ENCODE data around the gene DAAM2.

DAAM2 gene

DNA sequence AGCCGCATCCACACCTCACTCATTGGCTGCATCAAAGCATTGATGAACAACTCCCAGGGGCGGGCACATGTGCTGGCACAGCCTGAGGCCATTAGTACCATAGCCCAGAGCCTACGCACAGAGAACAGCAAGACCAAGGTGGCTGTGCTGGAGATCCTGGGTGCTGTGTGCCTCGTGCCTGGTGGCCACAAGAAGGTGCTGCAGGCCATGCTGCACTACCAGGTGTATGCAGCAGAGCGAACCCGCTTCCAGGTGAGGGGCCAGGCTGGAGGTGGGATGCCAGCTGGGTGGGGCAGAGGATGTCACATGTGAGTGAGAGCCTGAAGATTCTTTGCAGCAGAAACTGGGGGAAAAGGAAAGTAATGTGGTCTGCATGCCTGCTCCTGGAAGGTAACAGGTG, 75.4 kb downstream of the DAAM2 start:
- DNase-seq (ENCODE audit: low read depth, low spot score) = no peak
- H3K4me3 ChIP-seq (ENCODE audit: low read length) = no peak overlapping the region

DNA sequence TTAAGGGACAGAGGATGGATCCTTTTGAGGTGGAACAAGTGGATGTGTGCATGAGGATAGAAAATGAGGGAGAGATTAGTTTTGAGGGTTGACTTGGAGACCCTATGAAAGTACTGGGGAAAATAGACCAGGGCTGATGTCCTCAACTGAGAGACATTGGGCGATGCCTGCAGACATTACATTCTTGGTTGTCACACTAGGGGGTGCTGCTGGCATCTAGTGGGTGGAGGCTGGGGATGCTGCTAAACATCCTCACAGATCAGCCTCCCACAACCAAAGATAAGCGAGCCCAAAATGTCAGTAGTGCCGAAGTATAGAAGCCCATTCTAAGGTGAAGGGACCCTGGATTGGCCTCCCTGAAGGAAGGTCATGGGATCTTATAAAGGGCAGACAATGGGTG, 78.8 kb downstream of the DAAM2 start:
- no peak for DNase-seq (ENCODE audit: low read depth, low spot score)
- no peak overlapping the region for H3K4me3 ChIP-seq (ENCODE audit: low read length)

DNA sequence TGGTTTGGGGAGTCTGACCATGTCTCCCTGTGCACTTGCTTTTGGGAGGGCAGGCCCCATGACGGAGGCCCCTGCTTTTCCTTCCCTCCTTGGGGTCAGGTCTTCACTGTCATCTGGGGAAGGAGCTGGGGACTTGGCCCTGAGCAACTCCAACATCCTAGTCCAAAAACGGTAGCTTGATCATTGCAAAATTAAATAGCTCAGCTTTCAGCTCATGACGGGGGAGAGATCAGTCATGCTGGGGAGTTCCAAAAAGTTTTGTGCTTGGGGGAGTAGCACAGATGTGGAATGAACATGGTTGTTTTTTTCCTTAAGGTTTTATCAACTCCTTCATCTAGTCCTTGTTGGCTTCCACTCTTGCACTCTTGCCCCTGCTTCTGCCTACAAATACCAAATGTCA, 81.3 kb downstream of the DAAM2 start:
- DNase-seq (ENCODE audit: low read depth, low spot score) = no peak
- no peak overlapping the region for H3K4me3 ChIP-seq (ENCODE audit: low read length)

DNA sequence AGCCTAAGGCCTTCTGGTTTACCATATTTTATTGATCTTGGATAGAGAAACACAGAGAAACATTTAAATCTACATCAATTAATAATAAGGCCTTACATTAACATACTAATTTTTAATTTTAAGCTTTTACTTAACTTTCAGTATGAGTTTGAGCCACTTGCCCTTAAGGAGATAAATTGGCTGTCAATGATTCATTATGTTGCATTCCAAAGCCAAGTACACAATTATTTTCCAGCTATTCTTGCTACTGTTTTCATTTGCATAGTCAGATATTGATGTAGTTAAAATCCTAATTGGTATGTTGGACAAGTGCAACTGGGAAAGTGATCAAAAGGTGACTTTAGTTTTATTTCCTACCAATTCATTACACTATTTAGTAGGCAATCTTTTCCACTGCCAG, 83.9 kb downstream of the DAAM2 start:
- DNase-seq (ENCODE audit: low read depth, low spot score) = no peak
- H3K4me3 ChIP-seq (ENCODE audit: low read length) = no peak overlapping the region

DNA sequence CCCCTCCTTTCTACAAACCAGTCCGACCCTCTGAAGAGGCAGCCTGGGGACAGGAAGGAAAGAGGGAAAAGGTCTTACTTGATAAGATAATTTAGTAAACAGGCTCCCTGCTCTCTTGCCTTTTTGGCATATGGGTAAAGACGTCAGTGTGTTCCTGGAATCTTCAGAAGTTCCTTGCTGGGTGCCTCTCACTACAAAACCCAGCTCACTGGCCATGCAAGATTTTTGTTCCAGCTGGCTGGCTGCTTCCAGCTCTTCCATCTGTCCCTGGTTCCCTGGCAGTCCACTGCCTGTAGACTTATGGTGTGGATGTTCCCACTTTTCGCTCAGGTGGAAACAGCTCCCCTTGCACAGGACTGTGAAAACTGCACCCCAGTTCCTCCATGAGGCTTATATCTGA, 84.7 kb downstream of the DAAM2 start:
- no peak overlapping the region for H3K4me3 ChIP-seq (ENCODE audit: low read length)
- DNase-seq (ENCODE audit: low read depth, low spot score) = no peak

DNA sequence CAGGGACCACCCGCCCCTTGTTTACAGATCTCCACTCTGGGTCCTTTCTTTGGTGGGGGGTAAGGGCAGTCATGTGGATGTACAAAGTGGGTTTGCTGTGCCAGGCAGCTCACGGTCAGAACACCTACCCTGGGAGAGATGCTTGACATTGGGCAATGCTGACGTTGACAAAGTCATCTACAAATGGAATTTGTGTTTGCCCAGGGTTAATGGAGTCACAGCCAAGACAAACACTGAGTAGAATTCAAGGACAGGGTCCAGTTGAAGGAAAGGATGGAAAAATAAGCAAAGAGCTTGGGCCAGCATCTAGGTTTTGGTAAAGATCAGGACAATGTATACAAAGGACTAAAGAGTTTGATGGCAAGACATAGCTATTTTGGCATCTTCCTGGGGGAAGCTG, 87.4 kb downstream of the DAAM2 start:
- no peak for DNase-seq (ENCODE audit: low read depth, low spot score)
- H3K4me3 ChIP-seq (ENCODE audit: low read length) = no peak overlapping the region

DNA sequence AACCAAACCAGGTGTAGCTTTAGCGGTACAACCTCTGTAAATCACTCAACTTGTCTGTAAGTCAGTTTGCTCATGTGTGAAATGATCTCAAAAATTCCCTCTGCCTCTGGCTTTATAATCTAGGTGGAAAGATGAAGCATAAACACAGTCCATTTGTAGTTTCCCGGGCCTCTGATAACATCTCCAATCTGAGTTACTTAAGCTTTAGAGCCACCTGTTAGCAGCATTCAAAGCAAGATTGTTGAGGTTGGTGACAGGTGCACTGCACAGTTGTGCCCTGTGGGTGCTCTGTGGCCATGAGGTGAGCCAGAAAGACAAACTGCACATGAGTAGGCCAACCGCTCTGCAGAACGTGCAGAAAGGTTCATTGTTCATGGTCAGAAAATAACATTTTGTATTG, 88.4 kb downstream of the DAAM2 start:
- no peak overlapping the region for H3K4me3 ChIP-seq (ENCODE audit: low read length)
- DNase-seq (ENCODE audit: low read depth, low spot score) = peak; percentile 99

DNA sequence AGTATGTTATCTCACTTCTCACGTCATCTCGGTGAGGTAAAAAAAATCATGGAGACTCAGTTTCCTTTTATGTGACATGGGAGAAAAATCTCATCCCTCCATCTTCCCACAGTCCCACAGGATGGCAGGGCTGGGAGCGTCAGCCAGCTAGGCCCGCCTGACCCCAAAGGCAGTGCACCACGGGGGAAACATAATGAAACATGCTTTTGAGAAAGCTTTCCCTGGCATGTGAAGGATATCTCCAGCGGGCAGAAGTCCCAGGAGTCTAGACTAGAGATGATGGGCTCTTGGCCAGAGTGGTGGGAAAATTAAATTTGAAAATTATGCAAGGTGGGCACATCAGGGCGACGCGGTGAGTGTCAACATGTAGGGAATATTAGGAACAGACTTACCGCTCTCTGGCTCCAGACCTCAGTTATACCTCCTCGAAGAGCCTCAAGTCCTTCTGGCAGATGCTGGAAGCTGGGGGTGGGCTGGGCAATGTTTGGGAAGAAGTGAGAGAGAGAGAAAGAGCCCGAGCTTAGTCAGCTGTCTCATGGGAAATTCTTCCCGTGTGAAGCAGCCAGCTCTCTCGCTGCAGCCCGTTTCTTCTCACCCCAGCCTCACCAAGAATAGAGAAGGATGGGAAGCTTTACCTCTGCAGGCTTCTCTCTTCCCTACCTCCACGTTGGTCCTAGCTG, 89.8 kb downstream of the DAAM2 start:
- DNase-seq (ENCODE audit: low read depth, low spot score) = no peak
- H3K4me3 ChIP-seq (ENCODE audit: low read length) = no peak overlapping the region

DNA sequence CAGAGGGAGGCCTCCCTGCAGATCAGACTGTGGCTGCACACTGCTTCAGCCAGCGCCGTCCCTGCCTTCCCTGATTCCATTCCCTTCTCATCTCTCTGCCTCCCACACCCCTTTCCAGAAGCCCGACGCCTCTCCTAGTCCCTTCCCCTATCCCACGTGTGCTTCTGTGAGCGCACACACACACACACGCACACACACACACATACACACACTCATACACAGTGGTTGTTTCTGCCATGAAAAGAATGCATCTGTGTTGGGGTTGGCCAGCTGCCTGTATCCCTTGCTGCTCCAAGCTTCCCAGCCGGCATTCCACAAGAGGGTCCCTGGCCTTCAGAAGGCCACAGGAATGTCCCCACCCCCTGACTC, 90.3 kb downstream of the DAAM2 start:
- no peak for DNase-seq (ENCODE audit: low read depth, low spot score)
- H3K4me3 ChIP-seq (ENCODE audit: low read length) = no peak overlapping the region

DNA sequence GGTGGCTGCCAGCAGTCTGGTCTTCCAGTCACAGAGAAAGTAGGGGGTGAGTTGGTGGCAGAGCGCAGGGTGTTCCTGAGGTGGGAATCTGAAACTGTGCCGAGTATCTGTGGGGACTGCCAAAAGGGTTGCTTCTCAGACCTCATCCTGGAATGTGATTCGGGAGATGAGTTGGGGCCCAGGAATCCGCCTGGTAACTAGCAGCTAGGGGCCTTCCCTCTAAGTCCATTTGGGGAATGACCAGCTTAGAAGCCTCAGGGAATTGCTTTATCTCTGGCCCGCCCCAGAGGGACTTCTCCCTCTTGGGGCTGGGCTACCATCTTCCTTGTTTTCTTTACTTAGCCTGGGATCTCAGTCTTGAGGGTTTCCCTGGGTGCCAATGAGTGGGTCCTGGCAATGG, 92.5 kb downstream of the DAAM2 start:
- no peak for DNase-seq (ENCODE audit: low read depth, low spot score)
- no peak overlapping the region for H3K4me3 ChIP-seq (ENCODE audit: low read length)

DNA sequence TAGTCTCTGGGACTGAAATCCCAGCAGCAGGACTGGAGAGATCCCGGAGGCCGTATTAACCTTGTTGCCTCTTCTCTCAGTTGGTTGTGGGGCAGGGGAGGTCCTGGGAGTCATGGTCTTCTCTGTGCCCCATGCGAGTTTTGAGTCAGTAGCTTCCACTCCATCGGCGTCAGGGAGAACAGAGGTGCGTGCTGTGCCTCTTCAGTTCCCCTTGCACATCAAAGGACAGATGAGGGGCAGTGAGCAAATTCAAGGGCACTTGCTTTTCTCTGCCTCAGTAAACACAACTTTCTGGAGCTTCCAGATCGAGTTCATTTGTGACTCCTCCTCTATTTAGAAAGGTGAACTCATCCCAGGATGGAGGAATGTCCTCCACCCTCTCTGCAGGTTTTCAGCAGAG, 93.5 kb downstream of the DAAM2 start:
- no peak for DNase-seq (ENCODE audit: low read depth, low spot score)
- H3K4me3 ChIP-seq (ENCODE audit: low read length) = no peak overlapping the region

DNA sequence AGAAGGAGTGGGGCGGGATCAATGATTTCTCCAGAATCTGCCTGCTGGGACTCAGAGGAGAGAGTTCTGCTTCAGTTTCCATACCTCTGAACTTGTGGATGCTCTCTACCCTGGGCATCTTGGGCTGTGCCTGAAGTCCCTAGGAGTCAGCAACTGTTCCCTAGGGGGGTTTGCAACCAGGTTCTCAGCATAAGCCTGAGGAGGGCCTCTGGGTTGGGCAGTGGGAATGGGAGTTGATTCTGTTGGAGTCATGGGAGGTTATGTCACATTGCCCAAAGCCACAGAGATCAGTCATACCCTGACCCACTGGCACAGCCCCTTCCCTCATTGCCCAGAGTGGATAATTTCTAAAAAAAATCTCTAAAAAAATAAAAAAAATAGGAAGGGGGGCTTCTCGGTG, 94.7 kb downstream of the DAAM2 start:
- no peak overlapping the region for H3K4me3 ChIP-seq (ENCODE audit: low read length)
- DNase-seq (ENCODE audit: low read depth, low spot score) = no peak

DNA sequence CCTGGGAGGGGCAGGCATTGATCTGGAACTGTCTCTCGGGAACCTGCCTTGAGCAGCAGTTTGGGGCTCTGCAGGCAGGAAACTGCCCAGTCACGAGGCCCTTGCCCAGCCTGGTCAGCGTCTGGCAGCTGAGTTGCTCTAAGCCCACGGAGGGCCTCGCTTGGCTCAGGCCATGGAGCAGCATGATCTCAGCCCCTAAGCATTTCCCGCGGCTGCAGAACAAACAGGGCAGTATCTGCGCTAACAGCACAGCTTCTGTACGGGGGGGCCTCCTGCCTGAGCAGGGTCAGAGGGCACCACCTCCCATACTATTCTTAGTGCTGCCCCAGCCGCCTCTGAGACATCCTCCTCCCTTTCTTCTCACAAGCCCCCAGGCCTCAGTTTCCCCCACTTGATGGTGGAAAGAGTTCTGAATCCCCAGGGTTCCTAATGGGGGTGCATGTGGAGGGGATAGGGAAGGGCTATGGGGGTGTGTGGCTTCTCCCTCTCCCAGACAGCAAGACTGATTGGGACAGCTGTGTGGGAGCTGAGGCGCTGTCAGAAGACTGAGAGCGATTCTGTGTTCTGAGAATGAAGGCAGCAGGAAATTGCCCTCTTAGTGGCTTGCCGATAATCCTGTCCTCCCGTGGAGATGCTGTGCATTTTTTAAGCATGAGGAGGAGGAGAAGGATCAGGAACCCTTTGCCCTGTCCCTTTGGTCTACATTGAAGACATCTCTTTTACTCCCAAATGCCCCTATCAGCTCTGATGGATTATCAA, 95.7 kb downstream of the DAAM2 start:
- no peak overlapping the region for H3K4me3 ChIP-seq (ENCODE audit: low read length)
- DNase-seq (ENCODE audit: low read depth, low spot score) = no peak

DNA sequence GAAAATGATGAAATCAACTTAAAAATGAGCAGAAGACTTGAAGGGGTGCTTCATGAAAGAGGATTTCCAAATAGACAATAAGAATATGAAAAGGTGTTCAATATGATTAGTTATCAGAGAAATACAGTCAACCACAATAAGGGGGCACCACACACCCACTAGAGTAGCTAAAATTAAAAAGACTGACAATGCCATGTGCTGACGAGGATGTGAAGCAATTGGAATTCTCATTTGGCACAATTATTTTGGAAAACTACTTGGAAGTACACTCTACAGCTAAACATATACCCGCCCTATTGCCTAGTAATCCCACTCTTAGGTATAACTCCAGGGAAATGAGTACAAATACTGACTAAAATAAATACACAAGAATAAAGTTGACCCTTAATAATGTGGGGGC, 97.1 kb downstream of the DAAM2 start:
- no peak for DNase-seq (ENCODE audit: low read depth, low spot score)
- no peak overlapping the region for H3K4me3 ChIP-seq (ENCODE audit: low read length)

DNA sequence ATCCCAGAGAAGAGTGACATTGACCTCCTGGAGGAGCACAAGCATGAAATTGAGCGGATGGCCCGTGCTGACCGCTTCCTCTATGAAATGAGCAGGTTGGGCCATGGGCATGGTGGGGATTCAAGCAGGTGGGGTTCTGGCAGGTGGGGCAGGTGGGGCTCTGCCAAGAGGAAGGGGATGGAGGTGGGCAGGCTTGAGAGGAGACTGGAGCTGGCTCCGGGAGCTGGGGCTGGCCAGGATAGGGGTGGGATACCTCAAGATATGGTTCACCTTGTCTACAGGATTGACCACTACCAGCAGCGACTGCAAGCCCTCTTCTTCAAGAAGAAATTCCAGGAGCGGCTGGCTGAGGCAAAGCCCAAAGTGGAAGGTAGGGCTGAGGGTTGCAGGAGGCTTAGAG, 99.2 kb downstream of the DAAM2 start:
- DNase-seq (ENCODE audit: low read depth, low spot score) = no peak
- no peak overlapping the region for H3K4me3 ChIP-seq (ENCODE audit: low read length)

DNA sequence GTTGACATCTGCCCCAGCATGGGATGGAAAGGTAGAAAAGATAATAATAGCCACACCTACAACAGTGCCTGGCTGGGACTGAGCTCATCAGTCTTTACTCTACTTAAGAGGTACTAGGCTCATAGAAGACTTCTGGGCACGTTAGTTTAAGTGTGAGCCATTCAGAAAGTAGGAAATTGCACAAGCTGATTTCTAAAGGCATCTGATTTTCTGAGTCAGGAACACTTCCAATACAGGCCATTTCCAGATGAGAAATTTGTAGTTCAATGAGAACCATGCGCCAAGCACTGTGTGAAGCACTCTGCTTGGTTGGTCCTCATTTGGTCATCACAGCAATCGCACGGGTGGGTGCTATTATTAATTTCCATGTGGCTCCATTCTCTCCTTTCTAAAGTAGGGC, 99.8 kb downstream of the DAAM2 start:
- DNase-seq (ENCODE audit: low read depth, low spot score) = no peak

DNA sequence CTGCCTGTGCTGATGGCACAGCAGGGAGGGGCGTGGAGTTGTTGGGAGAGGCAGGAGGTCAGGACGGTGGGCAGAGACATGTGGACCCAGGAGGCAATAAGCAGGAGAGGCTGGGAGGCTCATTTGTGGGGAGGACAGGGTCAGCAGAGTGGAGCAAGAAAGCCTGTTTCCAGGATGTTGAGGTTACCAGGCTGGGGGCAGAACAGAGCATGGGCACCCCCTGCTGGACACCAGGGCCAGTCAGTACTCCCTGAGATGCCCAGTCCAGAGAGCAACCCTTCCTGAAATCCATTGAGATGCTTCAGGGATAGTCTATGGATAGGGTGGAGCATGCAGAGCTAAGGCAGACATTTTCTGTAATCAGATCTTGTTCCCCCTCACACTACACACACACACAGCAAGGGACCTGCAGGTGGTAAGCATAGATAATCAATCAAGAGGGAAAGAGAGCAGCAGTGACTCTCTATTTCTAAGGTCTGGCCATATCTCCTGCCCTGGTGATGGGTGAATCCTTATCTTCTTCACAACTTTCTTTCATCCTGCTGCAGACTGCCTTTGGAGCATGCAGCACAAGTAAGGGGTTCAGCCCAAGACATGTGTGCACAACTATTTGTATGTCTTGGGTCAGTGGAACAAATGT, 100.4 kb downstream of the DAAM2 start:
- H3K4me3 ChIP-seq (ENCODE audit: low read length) = no peak overlapping the region
- peak; percentile 44 for DNase-seq (ENCODE audit: low read depth, low spot score)

More for the DNA sequence above, 99.8 kb downstream of the DAAM2 start:
- no peak overlapping the region for H3K4me3 ChIP-seq (ENCODE audit: low read length)

DNA sequence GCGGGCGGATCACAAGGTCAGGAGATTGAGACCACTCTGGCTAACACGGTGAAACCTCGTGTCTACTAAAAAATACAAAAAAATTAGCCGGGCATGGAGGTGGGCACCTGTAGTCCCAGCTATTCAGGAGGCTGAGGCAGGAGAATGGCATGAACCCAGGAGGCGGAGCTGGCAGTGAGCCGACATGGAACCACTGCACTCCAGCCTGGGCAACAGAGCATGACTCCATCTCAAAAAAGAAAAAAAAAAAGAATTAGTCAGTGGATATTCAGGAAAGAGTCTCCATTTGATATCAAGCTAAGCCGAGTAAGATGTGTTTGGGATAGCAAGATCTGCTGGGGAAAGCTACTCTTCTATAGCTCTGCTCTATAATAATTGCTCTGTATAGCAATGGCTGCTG, 101.1 kb downstream of the DAAM2 start:
- H3K4me3 ChIP-seq (ENCODE audit: low read length) = no peak overlapping the region
- DNase-seq (ENCODE audit: low read depth, low spot score) = no peak

DNA sequence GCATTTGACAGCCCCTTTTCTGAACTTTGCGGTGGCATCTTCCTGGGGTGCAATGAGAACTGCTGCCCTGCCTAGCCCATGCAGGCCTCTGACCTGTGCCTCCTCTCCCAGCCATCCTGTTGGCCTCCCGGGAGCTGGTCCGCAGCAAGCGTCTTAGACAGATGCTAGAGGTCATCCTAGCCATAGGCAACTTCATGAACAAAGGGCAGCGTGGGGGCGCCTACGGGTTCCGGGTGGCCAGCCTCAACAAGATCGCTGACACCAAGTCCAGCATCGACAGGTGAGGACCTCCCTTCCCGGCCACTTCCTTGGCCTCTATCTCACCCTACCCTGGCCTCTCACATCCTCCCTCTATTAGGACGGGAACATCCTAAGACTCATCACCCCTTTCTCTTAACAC, 104.5 kb downstream of the DAAM2 start:
- no peak overlapping the region for H3K4me3 ChIP-seq (ENCODE audit: low read length)
- DNase-seq (ENCODE audit: low read depth, low spot score) = no peak

DNA sequence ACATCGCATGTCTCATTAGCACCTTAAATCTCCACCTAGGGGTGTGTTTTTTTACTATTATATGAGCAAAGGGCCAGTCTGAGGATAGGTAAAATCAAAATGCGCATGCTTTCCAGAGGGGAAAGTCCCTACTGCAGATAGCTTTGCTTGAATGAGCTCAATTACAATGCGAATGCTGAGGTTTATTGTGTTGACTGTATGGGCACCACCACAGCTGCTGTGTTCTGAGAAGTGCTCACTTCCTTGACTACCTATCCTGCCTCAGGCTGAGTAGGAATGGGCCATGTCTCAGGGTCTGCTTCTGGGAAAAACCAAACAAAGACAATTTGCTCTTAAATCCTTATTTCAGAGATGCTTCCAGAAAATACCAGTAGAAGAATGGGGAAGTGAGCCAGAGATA, 105.5 kb downstream of the DAAM2 start:
- no peak overlapping the region for H3K4me3 ChIP-seq (ENCODE audit: low read length)
- no peak for DNase-seq (ENCODE audit: low read depth, low spot score)

DNA sequence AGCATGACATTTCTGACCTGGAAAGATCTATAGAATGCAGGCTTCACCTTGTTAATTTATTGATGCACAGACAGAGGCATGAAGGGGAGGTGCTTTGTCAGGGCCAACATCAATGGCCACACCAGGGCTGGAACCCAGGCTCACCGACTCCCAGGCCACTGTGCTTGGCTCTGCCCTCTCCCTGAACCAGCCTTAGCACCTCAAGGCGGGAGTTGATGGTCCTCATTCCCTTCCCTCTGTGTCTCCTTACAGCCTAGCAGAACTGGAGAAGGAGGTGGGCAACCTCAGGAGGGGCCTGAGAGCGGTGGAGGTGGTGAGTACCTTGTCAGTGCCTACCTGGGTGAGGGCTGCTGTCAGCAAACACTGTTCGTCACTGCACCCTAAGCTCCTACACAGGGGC, 106.4 kb downstream of the DAAM2 start:
- no peak overlapping the region for H3K4me3 ChIP-seq (ENCODE audit: low read length)
- no peak for DNase-seq (ENCODE audit: low read depth, low spot score)

Data from Jurkat, Clone E6-1 (cell line).